Activated CD4-positive, alpha-beta T cell treated with anti-CD3 and anti-CD28 coated beads for 1 hour (primary cell): ENCODE measurements around the gene TPT1.
"Not testable (repeated sequence)": the region's sequence is repeated elsewhere in the genome, so short reads cannot be mapped to it uniquely, and the experiment has no call there.

Source experiments
- DNase-seq: peaks from one replicate; pipeline ENCODE4 v3.0.0-alpha.2; 2020

Gene TPT1

DNA sequence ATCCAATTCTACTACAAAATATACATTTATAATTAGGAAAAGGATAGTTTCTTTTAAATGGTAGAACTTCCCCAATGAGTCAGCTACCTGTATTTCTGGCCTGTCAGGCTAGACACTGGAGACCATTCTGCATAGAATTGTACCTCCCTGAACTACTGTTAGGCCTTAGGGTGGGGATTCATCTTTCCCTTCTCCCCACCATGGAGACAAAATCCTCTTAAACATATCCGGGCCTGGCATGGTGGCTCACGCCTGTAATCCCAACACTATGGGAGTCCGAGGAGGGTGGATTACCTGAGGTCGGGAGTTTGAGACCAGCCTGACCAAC lies 24.5 kb upstream of the TPT1 start:
- no peak for DNase-seq

GRCh38 chr13:45364876-45365557 lies 24.0 kb upstream of the TPT1 start:
- no peak for DNase-seq

GRCh38 chr13:45362939-45363338 lies 22.0 kb upstream of the TPT1 start:
- no peak for DNase-seq

GRCh38 chr13:45361596-45362206 lies 20.7 kb upstream of the TPT1 start:
- no peak for DNase-seq

GRCh38 chr13:45356966-45357672 lies 16.1 kb upstream of the TPT1 start:
- no peak for DNase-seq

GRCh38 chr13:45353895-45354294 lies 12.9 kb upstream of the TPT1 start:
- DNase-seq = no peak

DNA sequence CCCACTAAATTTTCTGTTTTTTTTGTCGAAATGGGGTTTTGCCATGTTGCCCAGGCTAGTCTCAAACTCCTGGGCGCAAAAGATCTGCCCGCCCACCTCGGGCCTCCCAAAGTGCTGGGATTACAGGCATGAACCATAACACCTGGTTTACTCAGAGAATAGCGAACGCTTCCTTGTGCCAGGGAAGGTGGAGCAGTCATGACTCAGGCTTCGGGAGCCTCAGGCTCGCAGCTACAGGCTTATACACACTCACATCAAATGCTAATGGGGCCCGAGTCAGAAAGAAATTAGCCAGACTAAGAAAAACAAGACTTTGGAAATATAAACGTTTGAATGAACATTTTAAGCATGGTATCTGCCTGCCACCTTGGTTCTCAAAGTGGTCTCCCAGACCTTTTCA lies 11.0 kb upstream of the TPT1 start:
- DNase-seq = no peak

GRCh38 chr13:45350152-45350551 lies 9.2 kb upstream of the TPT1 start:
- no peak for DNase-seq

DNA sequence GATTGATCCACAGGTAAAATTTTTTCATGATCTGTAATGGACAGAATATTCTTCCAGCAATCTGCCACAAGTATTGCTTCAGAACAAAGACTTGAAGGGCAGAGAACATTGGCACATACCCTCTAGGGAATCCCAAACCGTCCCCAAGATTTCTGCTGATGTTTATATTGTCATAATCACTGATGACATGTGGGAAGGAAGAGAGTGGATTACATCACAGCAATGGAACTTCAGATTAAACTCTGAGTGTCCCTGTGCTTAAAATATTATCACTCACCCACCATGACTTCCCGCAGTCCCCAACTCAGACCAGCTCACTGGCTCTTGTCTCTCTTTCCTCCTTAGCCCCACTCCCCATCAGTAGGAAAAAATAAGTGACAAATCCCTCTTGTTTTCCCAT lies 8.5 kb upstream of the TPT1 start:
- no peak for DNase-seq

GRCh38 chr13:45344064-45344463 lies 3.1 kb upstream of the TPT1 start:
- DNase-seq = not testable (repeated sequence)

DNA sequence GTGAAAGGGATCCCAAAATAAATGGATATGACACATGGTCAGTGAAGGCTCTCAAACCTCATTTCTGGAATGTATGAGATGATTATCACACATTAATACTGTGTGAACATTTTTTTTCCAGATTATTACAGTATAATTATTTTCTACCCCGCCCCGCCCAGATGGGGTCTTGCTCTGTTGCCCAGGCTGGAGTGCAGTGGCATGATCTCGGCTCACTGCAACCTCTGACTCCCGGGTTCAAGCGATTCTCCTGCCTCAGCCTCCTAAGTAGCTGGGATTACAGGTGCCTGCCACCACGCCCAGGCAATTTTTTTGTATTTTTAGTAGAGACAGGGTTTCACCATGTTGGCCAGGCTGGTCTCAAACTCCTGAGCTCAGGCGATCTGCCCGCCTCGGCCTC lies 2.1 kb upstream of the TPT1 start:
- not testable (repeated sequence) for DNase-seq

- not testable (repeated sequence) for DNase-seq
These were observed 1.7 kb upstream of the TPT1 start for GRCh38 chr13:45342668-45343067.

GRCh38 chr13:45341799-45342500 lies 967 bp upstream of the TPT1 start:
- DNase-seq = no peak

GRCh38 chr13:45340422-45341033 lies 455 bp downstream of the TPT1 start:
- DNase-seq = peak; percentile 71

DNA sequence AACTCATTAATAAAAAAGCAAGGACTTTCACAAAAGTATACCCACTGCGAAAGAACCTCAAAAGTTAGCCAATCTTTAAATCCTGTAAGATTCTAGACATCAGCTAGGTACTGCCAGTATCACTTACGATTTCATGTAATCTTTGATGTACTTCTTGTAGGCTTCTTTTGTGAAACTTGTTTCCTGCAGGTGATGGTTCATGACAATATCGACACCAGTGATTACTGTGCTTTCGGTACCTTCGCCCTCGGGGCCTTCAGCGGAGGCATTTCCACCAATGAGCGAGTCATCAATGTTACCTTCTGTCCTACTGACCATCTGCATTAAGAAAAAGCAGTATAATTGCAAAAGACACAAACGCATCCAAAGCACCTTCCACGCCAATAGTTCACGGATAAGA lies 1.1 kb downstream of the TPT1 start:
- no peak for DNase-seq

DNA sequence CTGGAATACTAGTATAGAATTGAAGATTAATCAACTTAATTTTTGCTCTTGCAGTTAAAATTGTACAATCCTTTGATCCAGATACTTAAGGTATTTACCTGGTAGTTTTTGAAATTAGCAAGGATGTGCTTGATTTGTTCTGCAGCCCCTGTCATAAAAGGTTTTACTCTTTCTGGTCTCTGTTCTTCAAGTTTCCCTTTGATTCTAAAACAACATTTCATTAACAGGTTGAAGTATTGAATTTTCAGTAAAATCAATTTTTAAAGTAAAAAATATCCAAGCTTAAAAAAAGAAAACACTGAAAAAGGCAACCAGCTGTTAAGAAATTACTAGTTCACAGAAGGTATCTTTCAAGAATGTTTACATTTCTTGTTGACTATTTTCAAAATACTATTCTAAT lies 1.6 kb downstream of the TPT1 start:
- no peak for DNase-seq

DNA sequence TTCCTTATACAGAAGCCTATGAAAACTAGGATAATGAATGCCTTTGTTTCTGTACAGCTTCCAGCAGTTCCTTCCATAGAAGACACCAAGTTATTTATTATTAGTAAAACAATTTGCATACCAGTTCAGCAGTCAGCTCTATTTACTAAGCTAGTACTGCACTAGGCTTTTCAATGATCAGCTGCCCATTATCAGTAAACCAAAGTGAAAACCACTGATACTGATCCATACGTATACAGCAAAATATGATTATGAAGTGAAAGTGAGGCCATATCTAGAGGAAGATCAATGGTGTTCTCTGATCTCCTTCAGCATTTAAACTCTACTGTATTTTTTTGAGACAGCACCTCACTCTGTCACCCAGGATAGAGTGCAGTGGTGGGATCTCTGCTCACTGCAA lies 3.2 kb downstream of the TPT1 start:
- DNase-seq = no peak

DNA sequence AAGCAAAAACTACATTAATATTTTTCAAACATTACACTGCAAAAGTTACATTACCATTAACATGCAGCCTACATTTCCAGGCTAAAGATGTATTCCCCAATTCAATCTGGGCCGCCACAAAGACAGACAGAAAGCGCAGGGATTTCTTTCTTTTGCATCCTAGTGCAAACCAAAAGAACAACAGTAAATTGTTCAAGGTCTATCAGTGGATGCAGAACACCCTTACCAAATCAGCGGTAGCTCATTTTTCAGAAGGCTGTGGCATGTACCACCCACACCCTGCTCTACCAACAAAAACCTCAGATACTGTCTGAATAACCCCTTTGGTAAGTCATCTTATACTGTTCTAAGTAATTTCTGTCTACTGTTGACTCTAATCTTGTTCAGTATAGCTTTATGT lies 3.6 kb downstream of the TPT1 start:
- no peak for DNase-seq

- no peak for DNase-seq
These were observed 4.8 kb downstream of the TPT1 start for GRCh38 chr13:45336025-45336800.

DNA sequence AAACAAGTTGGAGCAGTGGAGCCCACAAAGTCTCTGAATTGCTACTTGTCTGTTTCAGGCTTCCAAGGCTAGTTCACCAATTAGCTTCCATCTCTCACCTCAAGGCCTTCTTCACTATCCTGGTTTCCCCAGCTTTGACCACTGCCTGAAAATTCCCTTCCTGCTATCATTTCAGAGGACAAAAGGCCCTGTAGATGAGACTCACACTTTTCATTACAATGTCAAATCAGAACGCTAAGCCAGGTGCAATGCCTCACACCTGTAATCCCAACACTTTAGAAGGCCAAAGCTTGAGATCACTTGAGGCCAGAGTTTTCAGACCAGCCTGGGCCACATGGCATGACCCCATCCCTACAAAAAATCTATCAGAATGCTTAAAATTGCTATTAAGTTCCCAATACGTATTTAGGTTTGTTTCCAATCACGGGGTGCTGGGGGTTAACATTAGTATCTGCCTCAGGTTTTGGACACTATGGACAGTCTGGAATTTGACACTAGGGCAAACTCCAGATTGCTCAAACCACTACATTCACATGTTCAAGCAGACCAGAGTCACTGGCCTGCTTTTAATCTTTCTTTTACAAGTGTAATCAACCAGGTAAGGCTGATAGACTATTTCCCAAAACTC lies 5.5 kb downstream of the TPT1 start:
- no peak for DNase-seq

DNA sequence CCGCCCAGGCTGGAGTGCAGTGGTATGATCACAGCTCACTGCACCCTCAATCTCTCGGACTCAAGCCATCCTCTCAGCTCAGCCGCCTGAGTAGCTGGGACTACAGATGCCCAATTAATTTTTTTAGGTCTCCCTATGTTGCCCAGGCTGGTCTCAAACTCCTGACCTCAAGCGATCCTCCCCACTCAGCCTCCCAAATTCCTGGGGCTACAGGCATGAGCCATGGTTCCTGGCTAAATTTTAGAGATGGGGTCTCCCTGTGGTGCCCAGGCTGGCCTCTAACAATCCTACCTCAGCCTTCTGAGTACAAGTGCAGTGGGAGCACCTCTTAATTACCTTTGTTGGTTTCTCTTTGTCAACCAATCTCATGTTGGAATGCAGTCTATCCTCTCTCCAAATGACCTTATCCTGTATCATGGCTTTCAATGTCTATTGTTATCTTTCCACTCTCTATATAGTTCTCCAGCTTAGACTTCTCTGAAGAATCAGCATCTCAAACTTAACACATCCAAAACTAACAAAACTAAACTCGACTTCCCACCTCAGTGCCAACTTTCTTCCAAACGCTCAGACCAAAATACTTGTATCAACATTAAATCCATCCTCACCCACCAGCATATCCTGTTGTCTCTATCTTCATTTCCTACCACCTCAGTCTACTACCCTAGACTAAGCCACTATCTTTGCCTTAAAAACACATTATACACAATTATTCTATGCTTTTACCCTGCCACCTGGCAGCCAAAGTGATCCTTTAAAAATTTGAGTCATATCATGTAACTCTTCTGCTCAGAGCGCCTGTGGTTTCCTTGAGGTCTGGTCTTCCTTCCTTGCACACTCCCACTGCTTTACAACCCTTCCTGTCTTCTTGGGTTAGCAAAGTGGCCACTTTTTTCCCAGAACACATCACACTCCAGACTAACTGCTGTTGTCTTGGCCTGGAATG lies 6.7 kb downstream of the TPT1 start:
- peak; percentile 19 for DNase-seq
